HEK293 (cell line): ENCODE measurements around the gene RYR2.

ENCODE experiments used
- CTCF ChIA-PET: fragments of 350-600 bp; formaldehyde crosslinking; extraction: SDS; loops from one replicate; lab custom pipeline; 2021; ENCODE audit warnings: antibody characterized with exemption; lab: Yijun Ruan, JAX
- POLR2A ChIA-PET: fragments of 300-600 bp; formaldehyde crosslinking; extraction: SDS; loops from one replicate; lab custom pipeline; 2020; ENCODE audit warnings: antibody characterized with exemption, inconsistent platforms; lab: Yijun Ruan, JAX
- H3K27ac ChIP-seq: fragments of 200-500 bp; sonication (Bioruptor generic); 2 replicates; pipeline ENCODE4 v1.5.1; 2014; ENCODE audit warnings: low read depth, low read length, control low read depth, inconsistent platforms; ENCODE audit errors: extremely low read depth
- H3K36me3 ChIP-seq, 2 experiments: fragments of 200-500 bp in 1 of 2; sonication (Bioruptor generic) in 1 of 2; 1 replicate in 1 of 2; 2 replicates in 1 of 2; pipeline ENCODE4 v1.5.1; 2014 to 2017; ENCODE audit warnings: inconsistent platforms in 2 of 2, low read length in 2 of 2; ENCODE audit not compliant: control insufficient read depth in 2 of 2, insufficient read depth in 1 of 2
- H3K4me1 ChIP-seq: fragments of 200-500 bp; sonication (Bioruptor generic); 2 replicates; pipeline ENCODE4 v1.5.1; 2014; ENCODE audit warnings: mild to moderate bottlenecking, low read length, inconsistent platforms; ENCODE audit not compliant: control insufficient read depth, insufficient read depth
- H3K4me3 ChIP-seq: 2 replicates; pipeline ENCODE4 v1.5.1; 2011; ENCODE audit warnings: low read depth, mild to moderate bottlenecking, control low read depth, low read length, moderate library complexity
- H3K9me3 ChIP-seq: fragments of 200-500 bp; sonication (Bioruptor generic); 2 replicates; pipeline ENCODE4 v1.5.1; 2014; ENCODE audit warnings: low read depth, low read length, inconsistent platforms; ENCODE audit not compliant: control insufficient read depth, insufficient read depth
- EGR2 ChIP-seq: fragments of 450-650 bp; formaldehyde crosslinking; IDR thresholded peaks from 2 replicates; pipeline ENCODE4 v1.5.1; 2016; ENCODE audit warnings: low read depth, missing biosample characterization, missing genetic modification characterization
- KLF8 ChIP-seq: fragments of 450-650 bp; formaldehyde crosslinking; IDR thresholded peaks from 2 replicates; pipeline ENCODE4 v1.5.1; 2016; ENCODE audit warnings: missing biosample characterization, missing genetic modification characterization
- MEIS1 ChIP-seq: sonication (generic); formaldehyde crosslinking; IDR thresholded peaks from 2 replicates; pipeline ENCODE4 v1.8.1; 2022; ENCODE audit warnings: missing genetic modification reagents, mild to moderate bottlenecking, borderline replicate concordance
- SALL2 ChIP-seq: fragments of 450-650 bp; formaldehyde crosslinking; IDR thresholded peaks from 2 replicates; pipeline ENCODE4 v1.5.0; 2017; ENCODE audit warnings: missing biosample characterization, mild to moderate bottlenecking, missing genetic modification characterization, borderline replicate concordance
- ZFP37 ChIP-seq: fragments of 450-650 bp; formaldehyde crosslinking; IDR thresholded peaks from 2 replicates; pipeline ENCODE4 v1.5.1; 2016; ENCODE audit warnings: missing biosample characterization, missing genetic modification characterization
- ZFP41 ChIP-seq: fragments of 450-650 bp; formaldehyde crosslinking; IDR thresholded peaks from 2 replicates; pipeline ENCODE4 v1.5.1; 2016; ENCODE audit warnings: missing biosample characterization, missing genetic modification characterization, borderline replicate concordance
- ZFP69B ChIP-seq: fragments of 450-650 bp; formaldehyde crosslinking; IDR thresholded peaks from 2 replicates; pipeline ENCODE4 v1.5.1; 2016; ENCODE audit warnings: missing biosample characterization, missing genetic modification characterization
- ZNF112 ChIP-seq: fragments of 450-650 bp; formaldehyde crosslinking; IDR thresholded peaks from 2 replicates; pipeline ENCODE4 v1.5.0; 2017; ENCODE audit warnings: missing biosample characterization, missing genetic modification characterization
- ZNF146 ChIP-seq: fragments of 450-650 bp; formaldehyde crosslinking; IDR thresholded peaks from 2 replicates; pipeline ENCODE4 v1.5.1; 2016; ENCODE audit warnings: missing biosample characterization, missing genetic modification characterization
- ZNF239 ChIP-seq: fragments of 450-650 bp; formaldehyde crosslinking; IDR thresholded peaks from 2 replicates; pipeline ENCODE4 v1.5.1; 2016; ENCODE audit warnings: missing biosample characterization, missing genetic modification characterization
- ZNF274 ChIP-seq, 2 experiments: fragments of 200-500 bp in 1 of 2; fragments of 450-650 bp in 1 of 2; sonication (Bioruptor generic) in 1 of 2; formaldehyde crosslinking in 1 of 2; IDR thresholded peaks; 2 replicates each; pipeline versions ENCODE4 v1.5.1 to v1.6.1; 2014 to 2016; ENCODE audit warnings: borderline replicate concordance in 1 of 2, inconsistent platforms in 1 of 2, low read length in 1 of 2, missing biosample characterization in 1 of 2, missing genetic modification characterization in 1 of 2
- ZNF292 ChIP-seq: fragments of 450-650 bp; formaldehyde crosslinking; IDR thresholded peaks from 2 replicates; pipeline ENCODE4 v1.5.1; 2016; ENCODE audit warnings: low read depth, missing biosample characterization, missing genetic modification characterization, borderline replicate concordance
- ZNF311 ChIP-seq: fragments of 450-650 bp; formaldehyde crosslinking; IDR thresholded peaks from 2 replicates; pipeline ENCODE4 v1.5.1; 2017; ENCODE audit warnings: missing biosample characterization, missing genetic modification characterization, borderline replicate concordance
- ZNF324 ChIP-seq: fragments of 450-650 bp; formaldehyde crosslinking; IDR thresholded peaks from 2 replicates; pipeline ENCODE4 v1.5.1; 2016; ENCODE audit warnings: missing biosample characterization, missing genetic modification characterization
- ZNF404 ChIP-seq: fragments of 450-650 bp; formaldehyde crosslinking; IDR thresholded peaks from 2 replicates; pipeline ENCODE4 v1.5.1; 2017; ENCODE audit warnings: missing biosample characterization, missing genetic modification characterization
- ZNF433 ChIP-seq: fragments of 450-650 bp; formaldehyde crosslinking; IDR thresholded peaks from 2 replicates; pipeline ENCODE4 v1.5.1; 2016; ENCODE audit warnings: missing biosample characterization, missing genetic modification characterization, low read depth
- ZNF48 ChIP-seq: fragments of 450-650 bp; formaldehyde crosslinking; IDR thresholded peaks from 2 replicates; pipeline ENCODE4 v1.5.1; 2016; ENCODE audit warnings: missing biosample characterization, missing genetic modification characterization
- ZNF501 ChIP-seq: fragments of 450-650 bp; formaldehyde crosslinking; IDR thresholded peaks from 2 replicates; pipeline ENCODE4 v1.5.1; 2016; ENCODE audit warnings: missing biosample characterization, missing genetic modification characterization
- ZNF510 ChIP-seq: fragments of 450-650 bp; formaldehyde crosslinking; IDR thresholded peaks from 2 replicates; pipeline ENCODE4 v1.5.1; 2018; ENCODE audit warnings: mild to moderate bottlenecking, missing genetic modification characterization, missing biosample characterization; ENCODE audit not compliant: insufficient replicate concordance
- ZNF654 ChIP-seq: fragments of 450-650 bp; formaldehyde crosslinking; IDR thresholded peaks from 2 replicates; pipeline ENCODE4 v1.5.1; 2016; ENCODE audit warnings: low read depth, missing biosample characterization, missing genetic modification characterization
- ZNF701 ChIP-seq: fragments of 450-650 bp; formaldehyde crosslinking; IDR thresholded peaks from 2 replicates; pipeline ENCODE4 v1.5.1; 2016; ENCODE audit warnings: missing biosample characterization, missing genetic modification characterization
- ZNF792 ChIP-seq: fragments of 450-650 bp; formaldehyde crosslinking; IDR thresholded peaks from 2 replicates; pipeline ENCODE4 v1.5.1; 2016; ENCODE audit warnings: missing biosample characterization, missing genetic modification characterization
- TF ChIP-seq, protein P1 (sequence below): fragments of 450-650 bp; formaldehyde crosslinking; conservative IDR thresholded peaks from 2 replicates; pipeline ENCODE4 v1.5.1; 2016; ENCODE audit warnings: low read depth, missing biosample characterization, missing genetic modification characterization
- TF ChIP-seq, protein P2 (sequence below): fragments of 450-650 bp; formaldehyde crosslinking; IDR thresholded peaks from 2 replicates; pipeline ENCODE4 v1.5.1; 2016; ENCODE audit warnings: missing biosample characterization, missing genetic modification characterization, low read depth
- TF ChIP-seq, protein P3 (sequence below): fragments of 450-650 bp; formaldehyde crosslinking; IDR thresholded peaks from 2 replicates; pipeline ENCODE4 v1.5.1; 2016; ENCODE audit warnings: missing biosample characterization, missing genetic modification characterization
- TF ChIP-seq, protein P4 (sequence below): fragments of 450-650 bp; formaldehyde crosslinking; IDR thresholded peaks from 2 replicates; pipeline ENCODE4 v1.5.1; 2016; ENCODE audit warnings: missing biosample characterization, missing genetic modification characterization
- TF ChIP-seq, protein P5 (sequence below): fragments of 450-650 bp; formaldehyde crosslinking; IDR thresholded peaks from 2 replicates; pipeline ENCODE4 v1.5.1; 2016; ENCODE audit warnings: missing biosample characterization, missing genetic modification characterization

RYR2 gene

DNA sequence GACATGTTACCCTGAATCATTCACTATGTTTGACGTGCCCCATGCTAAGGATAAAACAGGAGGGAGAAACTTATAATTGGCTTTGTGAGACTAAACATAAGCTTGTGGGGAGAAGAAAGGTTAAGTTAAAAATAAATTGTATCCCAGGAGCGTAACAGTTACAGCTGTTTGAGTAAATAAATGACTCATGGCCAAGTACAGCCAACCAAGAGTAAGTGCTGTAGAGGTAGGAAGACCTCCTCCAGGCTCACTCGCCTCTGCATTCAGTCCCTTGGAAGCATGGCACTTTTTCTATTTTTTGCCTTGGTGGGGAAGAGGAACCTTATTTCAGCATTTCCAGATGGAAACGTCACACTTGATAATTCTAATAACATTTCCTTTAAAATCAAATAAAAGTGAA, 732.3 kb downstream of the RYR2 start:
- Histone ChIP-seq H3K36me3 (no peaks in the 10 kb centered on the region), H3K27ac (no peak overlapping the region), H3K4me3 (no peak overlapping the region), H3K4me1 (peaks cover 2% of the 10 kb centered on the region; the same call in 1 of the 2 replicates), H3K9me3 (no peaks in the 10 kb centered on the region)
- ChIA-PET CTCF (interaction anchor here (1.1 to 1.2 kb wide), 2 partner anchors 30 to 33 kb away, joined by 3 to 7 read pairs; no protein-coding TSS in a partner anchor), POLR2A (no interaction called here)
- TF ChIP-seq, protein P1, sequence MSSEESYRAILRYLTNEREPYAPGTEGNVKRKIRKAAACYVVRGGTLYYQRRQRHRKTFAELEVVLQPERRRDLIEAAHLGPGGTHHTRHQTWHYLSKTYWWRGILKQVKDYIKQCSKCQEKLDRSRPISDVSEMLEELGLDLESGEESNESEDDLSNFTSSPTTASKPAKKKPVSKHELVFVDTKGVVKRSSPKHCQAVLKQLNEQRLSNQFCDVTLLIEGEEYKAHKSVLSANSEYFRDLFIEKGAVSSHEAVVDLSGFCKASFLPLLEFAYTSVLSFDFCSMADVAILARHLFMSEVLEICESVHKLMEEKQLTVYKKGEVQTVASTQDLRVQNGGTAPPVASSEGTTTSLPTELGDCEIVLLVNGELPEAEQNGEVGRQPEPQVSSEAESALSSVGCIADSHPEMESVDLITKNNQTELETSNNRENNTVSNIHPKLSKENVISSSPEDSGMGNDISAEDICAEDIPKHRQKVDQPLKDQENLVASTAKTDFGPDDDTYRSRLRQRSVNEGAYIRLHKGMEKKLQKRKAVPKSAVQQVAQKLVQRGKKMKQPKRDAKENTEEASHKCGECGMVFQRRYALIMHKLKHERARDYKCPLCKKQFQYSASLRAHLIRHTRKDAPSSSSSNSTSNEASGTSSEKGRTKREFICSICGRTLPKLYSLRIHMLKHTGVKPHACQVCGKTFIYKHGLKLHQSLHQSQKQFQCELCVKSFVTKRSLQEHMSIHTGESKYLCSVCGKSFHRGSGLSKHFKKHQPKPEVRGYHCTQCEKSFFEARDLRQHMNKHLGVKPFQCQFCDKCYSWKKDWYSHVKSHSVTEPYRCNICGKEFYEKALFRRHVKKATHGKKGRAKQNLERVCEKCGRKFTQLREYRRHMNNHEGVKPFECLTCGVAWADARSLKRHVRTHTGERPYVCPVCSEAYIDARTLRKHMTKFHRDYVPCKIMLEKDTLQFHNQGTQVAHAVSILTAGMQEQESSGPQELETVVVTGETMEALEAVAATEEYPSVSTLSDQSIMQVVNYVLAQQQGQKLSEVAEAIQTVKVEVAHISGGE: no peak
- no peak for TF ChIP-seq ZNF324 (tag by site-specific recombination)
- no peak for TF ChIP-seq ZNF404 (tag by site-specific recombination)
- TF ChIP-seq ZNF146 (tag by site-specific recombination): no peak
- no peak for TF ChIP-seq ZNF433
- no peak for TF ChIP-seq ZFP69B
- TF ChIP-seq SALL2 (tag by site-specific recombination): no peak
- no peak for TF ChIP-seq ZFP37 (tag by site-specific recombination)
- no peak for TF ChIP-seq ZNF311 (tag by site-specific recombination)
- TF ChIP-seq ZFP41 (tag by site-specific recombination): no peak
- no peak for TF ChIP-seq ZNF792 (tag by site-specific recombination)
- no peak for TF ChIP-seq ZNF510 (tag by site-specific recombination)
- TF ChIP-seq, protein P2, sequence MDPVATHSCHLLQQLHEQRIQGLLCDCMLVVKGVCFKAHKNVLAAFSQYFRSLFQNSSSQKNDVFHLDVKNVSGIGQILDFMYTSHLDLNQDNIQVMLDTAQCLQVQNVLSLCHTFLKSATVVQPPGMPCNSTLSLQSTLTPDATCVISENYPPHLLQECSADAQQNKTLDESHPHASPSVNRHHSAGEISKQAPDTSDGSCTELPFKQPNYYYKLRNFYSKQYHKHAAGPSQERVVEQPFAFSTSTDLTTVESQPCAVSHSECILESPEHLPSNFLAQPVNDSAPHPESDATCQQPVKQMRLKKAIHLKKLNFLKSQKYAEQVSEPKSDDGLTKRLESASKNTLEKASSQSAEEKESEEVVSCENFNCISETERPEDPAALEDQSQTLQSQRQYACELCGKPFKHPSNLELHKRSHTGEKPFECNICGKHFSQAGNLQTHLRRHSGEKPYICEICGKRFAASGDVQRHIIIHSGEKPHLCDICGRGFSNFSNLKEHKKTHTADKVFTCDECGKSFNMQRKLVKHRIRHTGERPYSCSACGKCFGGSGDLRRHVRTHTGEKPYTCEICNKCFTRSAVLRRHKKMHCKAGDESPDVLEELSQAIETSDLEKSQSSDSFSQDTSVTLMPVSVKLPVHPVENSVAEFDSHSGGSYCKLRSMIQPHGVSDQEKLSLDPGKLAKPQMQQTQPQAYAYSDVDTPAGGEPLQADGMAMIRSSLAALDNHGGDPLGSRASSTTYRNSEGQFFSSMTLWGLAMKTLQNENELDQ (tag by site-specific recombination): no peak
- TF ChIP-seq ZNF654 (tag by site-specific recombination): no peak
- TF ChIP-seq ZNF239 (tag by site-specific recombination): no peak
- no peak for TF ChIP-seq MEIS1 (CRISPR knock-in tag)
- TF ChIP-seq ZNF48: no peak
- TF ChIP-seq KLF8 (tag by site-specific recombination): no peak
- no peak for TF ChIP-seq ZNF112 (tag by site-specific recombination)
- no peak for TF ChIP-seq ZNF501 (tag by site-specific recombination)

DNA sequence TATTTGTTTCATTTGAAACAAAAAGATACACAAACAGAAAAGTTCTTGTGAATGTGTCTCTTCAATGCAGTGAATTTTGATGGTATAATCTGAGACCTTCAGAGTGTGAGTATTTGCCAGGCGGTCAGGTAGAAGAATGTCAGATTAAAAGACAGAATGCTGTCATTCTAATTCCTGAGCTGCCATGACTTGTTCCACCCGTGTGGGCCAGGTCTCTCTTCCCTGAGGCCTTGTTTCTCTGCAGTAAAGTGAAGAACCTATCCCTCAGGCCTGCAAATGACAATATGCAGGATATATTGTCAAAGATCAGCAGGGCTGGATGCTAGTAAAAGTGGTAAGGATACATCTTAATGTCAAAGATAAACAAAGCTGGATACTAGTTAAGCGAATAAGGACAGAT, 737.4 kb downstream of the RYR2 start:
- Histone ChIP-seq H3K27ac (no peak overlapping the region), H3K4me1 (no peaks in the 10 kb centered on the region), H3K36me3 (no peaks in the 10 kb centered on the region), H3K4me3 (no peak overlapping the region), H3K9me3 (no peaks in the 10 kb centered on the region)
- CTCF ChIA-PET: interaction anchor here (0.6 kb wide), 1 partner anchor 21 kb away, joined by 3 read pairs; no protein-coding TSS in a partner anchor
- POLR2A ChIA-PET: no interaction called here
- TF ChIP-seq EGR2 (tag by site-specific recombination): no peak
- TF ChIP-seq, protein P3, sequence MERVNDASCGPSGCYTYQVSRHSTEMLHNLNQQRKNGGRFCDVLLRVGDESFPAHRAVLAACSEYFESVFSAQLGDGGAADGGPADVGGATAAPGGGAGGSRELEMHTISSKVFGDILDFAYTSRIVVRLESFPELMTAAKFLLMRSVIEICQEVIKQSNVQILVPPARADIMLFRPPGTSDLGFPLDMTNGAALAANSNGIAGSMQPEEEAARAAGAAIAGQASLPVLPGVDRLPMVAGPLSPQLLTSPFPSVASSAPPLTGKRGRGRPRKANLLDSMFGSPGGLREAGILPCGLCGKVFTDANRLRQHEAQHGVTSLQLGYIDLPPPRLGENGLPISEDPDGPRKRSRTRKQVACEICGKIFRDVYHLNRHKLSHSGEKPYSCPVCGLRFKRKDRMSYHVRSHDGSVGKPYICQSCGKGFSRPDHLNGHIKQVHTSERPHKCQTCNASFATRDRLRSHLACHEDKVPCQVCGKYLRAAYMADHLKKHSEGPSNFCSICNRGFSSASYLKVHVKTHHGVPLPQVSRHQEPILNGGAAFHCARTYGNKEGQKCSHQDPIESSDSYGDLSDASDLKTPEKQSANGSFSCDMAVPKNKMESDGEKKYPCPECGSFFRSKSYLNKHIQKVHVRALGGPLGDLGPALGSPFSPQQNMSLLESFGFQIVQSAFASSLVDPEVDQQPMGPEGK: no peak
- TF ChIP-seq ZNF274 (IDR thresholded peaks at IDR 0.05; ENCODE audit: low read length): no peak
- TF ChIP-seq ZNF274 (tag by site-specific recombination; IDR thresholded peaks at IDR 0.05; ENCODE audit: borderline replicate concordance): no peak
- TF ChIP-seq, protein P4, sequence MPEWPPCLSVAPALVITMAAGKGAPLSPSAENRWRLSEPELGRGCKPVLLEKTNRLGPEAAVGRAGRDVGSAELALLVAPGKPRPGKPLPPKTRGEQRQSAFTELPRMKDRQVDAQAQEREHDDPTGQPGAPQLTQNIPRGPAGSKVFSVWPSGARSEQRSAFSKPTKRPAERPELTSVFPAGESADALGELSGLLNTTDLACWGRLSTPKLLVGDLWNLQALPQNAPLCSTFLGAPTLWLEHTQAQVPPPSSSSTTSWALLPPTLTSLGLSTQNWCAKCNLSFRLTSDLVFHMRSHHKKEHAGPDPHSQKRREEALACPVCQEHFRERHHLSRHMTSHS (tag by site-specific recombination): no peak
- no peak for TF ChIP-seq ZNF701 (tag by site-specific recombination)
- TF ChIP-seq ZNF292 (tag by site-specific recombination): no peak
- TF ChIP-seq, protein P5, sequence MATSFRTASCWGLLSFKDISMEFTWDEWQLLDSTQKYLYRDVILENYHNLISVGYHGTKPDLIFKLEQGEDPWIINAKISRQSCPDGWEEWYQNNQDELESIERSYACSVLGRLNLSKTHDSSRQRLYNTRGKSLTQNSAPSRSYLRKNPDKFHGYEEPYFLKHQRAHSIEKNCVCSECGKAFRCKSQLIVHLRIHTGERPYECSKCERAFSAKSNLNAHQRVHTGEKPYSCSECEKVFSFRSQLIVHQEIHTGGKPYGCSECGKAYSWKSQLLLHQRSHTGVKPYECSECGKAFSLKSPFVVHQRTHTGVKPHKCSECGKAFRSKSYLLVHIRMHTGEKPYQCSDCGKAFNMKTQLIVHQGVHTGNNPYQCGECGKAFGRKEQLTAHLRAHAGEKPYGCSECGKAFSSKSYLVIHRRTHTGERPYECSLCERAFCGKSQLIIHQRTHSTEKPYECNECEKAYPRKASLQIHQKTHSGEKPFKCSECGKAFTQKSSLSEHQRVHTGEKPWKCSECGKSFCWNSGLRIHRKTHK (tag by site-specific recombination): no peak
